Activated T-cell treated with anti-CD3 and anti-CD28 coated beads, Interleukin-2, amount 50 U/mL, for 48 hours (primary cell): ENCODE data around the gene PSMB8.
A peak's percentile ranks its signal among the peaks of the same experiment; 100 is the strongest.
"Not testable (repeated sequence)": the region's sequence is repeated elsewhere in the genome, so short reads cannot be mapped to it uniquely, and the experiment has no call there.

Source experiments
- DNase-seq, 2 experiments: peaks; one replicate each; pipeline ENCODE4 v3.0.0-alpha.2; 2020

The PSMB8 gene

GRCh38 chr6:32843979-32844838 lies at the start of gene PSMB8:
Gene PSMB8, minus strand, starts transcription at chr6:32844047. Its CDS starts 51 bp downstream, at chr6:32843996.
- DNase-seq, result peak; percentile 98 to 99

GRCh38 chr6:32890831-32891230 lies 47.0 kb upstream of the PSMB8 start:
- no peak for DNase-seq

DNA sequence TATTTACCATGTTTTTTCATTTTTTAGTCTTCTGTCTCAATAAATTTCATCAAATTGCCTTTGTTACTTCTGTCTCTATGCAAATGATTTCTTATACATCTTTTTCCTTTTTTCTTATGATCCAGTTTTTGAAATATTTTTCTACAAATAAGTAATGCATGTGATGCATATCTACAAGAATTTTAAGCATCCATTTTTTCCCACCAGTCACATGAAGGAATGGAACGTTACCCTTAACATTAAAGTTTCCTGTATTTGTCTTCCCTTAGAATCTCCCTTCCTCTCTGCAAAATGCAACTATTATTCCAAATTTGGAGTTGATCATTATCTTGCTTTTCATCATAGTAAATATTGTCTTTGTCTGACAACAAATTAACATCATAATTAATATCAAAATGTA lies 45.7 kb upstream of the PSMB8 start:
- no peak for DNase-seq

- DNase-seq, result no peak
Measured at GRCh38 chr6:32888576-32888975, 44.7 kb upstream of the PSMB8 start.

DNA sequence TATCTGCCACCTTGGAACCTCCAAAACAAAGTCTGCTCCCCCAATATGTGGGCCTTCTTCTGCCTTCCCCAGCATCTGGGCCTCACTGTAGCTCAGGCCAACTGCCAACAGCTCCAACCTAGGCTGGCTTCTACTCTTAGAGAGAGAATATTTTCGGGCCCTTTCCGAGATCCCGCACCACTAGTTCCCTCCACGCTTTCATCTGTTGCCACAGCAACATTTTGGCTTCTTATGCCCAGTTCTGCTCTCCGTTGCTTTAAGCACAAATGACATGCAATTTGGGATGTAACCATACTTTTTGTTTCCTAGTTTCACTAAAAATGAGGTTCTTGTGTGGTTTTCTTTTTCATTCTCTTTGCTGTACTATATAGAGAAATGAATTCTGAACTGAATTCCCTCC lies 43.8 kb upstream of the PSMB8 start:
- no peak for DNase-seq

DNA sequence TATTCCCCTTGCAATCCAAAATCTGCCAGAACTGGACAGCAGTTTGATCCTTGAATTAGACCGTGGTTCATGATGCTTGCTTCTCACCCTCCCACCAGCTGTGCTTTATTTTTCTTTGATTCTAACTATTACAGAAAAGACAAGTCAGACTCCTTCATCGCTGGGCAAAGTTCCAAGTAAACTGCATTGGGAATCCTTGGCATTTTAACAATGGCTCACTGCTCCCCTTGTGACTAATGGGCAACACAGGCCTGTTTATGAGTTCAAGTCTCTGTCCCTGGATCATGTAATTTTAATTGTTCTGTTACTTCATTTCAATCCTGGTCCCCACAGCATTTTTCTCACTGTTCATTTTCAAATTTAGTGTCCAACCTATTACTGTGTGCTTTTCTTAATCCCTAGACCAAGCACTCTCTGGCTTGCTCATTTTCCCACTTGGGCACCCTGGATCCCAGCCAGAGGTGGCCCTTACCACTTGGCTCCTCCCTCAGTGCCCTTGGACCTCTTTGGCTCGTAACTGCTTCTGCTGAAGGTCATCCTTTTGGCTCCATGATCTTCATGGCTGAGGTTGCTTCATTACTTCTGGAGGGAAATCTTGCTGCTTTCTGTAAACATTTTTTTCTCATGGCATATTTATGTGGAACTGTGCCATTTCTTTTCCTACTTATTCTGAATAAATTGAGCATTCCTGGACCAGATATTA lies 43.0 kb upstream of the PSMB8 start:
- DNase-seq, result no peak

GRCh38 chr6:32885698-32886286 lies 41.9 kb upstream of the PSMB8 start:
- DNase-seq, result no peak

DNA sequence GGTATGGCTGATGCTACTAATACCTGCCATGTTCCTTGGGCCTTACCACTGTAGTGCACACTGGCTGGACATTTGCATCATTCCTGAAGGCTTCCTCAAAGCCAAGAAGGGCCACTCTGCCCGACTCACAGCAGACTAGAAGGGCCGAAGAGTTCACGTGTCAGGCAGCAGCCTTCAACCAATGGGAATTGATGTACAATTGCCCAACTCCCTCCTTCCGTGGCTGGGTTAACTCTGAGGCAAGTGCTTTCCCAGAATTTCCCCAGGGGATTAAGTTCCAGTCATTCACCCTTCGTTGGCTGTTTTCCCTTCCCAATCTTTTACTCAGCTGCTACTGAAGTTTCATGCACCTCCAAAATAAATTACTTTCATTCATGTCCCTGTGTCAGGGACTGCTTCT lies 39.9 kb upstream of the PSMB8 start:
- DNase-seq, result no peak

GRCh38 chr6:32882879-32883250 lies 39.0 kb upstream of the PSMB8 start:
- no peak for DNase-seq

GRCh38 chr6:32880962-32881361 lies 37.1 kb upstream of the PSMB8 start:
- not testable (repeated sequence) for DNase-seq

- DNase-seq, result no peak
Measured at GRCh38 chr6:32879691-32880090, 35.8 kb upstream of the PSMB8 start.

GRCh38 chr6:32876603-32877002 lies 32.8 kb upstream of the PSMB8 start:
- DNase-seq, result no peak

GRCh38 chr6:32873947-32874346 lies 30.1 kb upstream of the PSMB8 start:
- DNase-seq, result not testable (repeated sequence)

DNA sequence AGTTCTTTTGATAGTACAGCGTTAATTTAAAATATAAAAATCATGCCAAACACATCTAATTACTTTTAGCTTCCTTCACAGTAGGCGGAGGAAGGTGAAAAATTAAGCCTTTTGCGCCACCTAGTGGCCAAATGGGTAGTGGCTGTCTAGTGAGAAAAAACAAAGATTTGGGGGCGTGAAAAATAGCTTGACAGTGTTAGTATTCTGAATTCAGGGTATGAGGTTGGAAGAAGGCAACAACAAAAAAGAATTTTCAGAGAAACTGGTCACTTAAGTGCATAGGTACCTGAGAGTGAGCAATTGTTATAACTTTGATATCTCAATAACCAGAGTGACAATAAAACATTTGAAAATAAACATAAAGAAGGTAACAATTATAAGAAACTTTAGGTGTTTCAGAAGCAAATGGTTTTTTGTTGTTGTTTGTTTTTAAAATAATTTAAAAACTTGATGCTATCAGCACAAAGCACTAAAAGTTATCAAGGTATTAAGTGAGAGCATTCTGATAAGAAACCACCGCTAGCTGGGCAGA lies 24.5 kb upstream of the PSMB8 start:
- DNase-seq, result peak; percentile 91 to 95

- DNase-seq, result no peak
Measured at GRCh38 chr6:32867554-32868256, 23.9 kb upstream of the PSMB8 start.

GRCh38 chr6:32867022-32867477 lies 23.2 kb upstream of the PSMB8 start:
- no peak for DNase-seq

GRCh38 chr6:32865724-32866443 lies 22.0 kb upstream of the PSMB8 start:
- DNase-seq, result no peak

DNA sequence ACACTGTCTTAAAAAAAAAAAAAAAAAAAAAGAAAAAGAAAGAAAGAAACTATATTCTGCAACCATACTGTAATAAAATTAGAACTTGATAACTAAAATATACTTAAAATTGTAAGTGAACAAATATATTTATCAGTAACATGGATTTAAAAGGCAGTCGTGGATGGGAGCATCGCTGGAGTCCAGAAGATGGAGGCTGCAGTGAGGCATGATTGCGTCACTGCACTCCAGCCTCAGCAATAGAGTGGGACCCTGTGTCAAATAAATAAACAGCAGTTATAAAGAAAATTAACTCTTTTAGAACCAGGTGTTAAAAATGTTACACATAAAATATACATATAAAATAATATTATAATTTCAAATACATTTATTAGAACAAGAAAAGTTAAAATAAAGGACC lies 18.9 kb upstream of the PSMB8 start:
- DNase-seq, result no peak

DNA sequence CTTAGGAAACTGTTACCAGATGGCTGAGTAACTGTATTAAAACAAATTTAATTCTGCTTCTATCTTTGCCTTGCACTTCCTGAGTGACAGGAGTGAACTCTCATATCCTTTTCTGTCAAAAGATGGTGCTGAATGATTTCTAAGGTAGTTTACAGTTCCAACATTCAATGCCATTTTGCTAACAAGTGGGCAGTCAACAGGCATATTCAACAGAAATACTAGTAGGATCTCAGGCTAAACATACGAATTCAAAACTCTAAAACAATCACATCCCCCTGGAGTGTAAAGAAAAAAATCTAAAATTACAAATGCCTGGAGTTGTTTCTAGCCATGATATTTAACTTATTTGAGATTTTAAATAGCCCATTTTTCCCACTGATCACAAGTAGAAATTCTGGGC lies 16.8 kb upstream of the PSMB8 start:
- no peak for DNase-seq

GRCh38 chr6:32858194-32858593 lies 14.3 kb upstream of the PSMB8 start:
- DNase-seq, result no peak

- no peak for DNase-seq
Measured at GRCh38 chr6:32857156-32857891, 13.5 kb upstream of the PSMB8 start.
